ENCODE measurements around the gene PCCA.

PCCA gene

DNA sequence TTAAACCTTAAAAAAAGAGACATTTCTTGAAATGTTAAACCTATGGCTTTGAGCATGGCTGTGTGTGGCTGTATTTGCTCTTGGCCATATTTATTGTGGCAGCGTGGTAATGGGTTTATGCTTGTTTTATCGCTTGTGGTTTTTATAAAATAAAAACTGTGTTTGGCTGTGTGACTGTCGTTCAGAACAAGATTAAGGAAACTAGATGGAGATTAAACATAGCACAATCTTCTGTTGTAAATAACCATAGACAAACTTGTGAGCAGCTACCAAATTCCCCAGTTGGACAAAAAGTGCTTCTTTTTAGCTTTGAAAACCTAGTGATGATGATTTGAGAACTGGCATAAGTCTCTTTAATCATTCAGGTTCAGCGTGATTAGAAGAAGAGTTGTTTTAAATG, 308.7 kb downstream of the PCCA start:
- Histone ChIP-seq H3K4me2 (ENCODE audit: low read length) (no peak overlapping the region), H2BK120ac (ENCODE audit: insufficient read depth, low read length, poor library complexity) (no peak overlapping the region), H3K23ac (ENCODE audit: low read length) (no peak overlapping the region), H4K8ac (ENCODE audit: low read depth, low read length) (no peak overlapping the region), H3K9me3 (ENCODE audit: insufficient read depth, low read depth, low read length) (no peaks in the 10 kb centered on the region), H3K14ac (ENCODE audit: low read length) (no peak overlapping the region), H3K9ac (ENCODE audit: low read length) (no peak overlapping the region), H3K79me2 (ENCODE audit: control insufficient read depth, insufficient read depth, low read length, poor library complexity) (no peaks in the 10 kb centered on the region), H3K79me1 (ENCODE audit: low read length) (peaks cover 5% of the 10 kb centered on the region), H3K4ac (ENCODE audit: low read depth, low read length) (no peak overlapping the region), H3K27ac (ENCODE audit: low read depth, low read length) (no peak overlapping the region), H3K4me1 (ENCODE audit: control insufficient read depth in 1 of 2, insufficient read depth in 2 of 2, low read length in 2 of 2) (peaks cover 2 to 4% of the 10 kb centered on the region in 2 experiments), H3K18ac (ENCODE audit: low read length) (no peak overlapping the region), H2BK12ac (ENCODE audit: low read length) (no peak overlapping the region), H2BK5ac (ENCODE audit: low read depth, low read length, poor library complexity) (no peak overlapping the region), H3K27me3 (ENCODE audit: insufficient read depth, low read length) (no peaks in the 10 kb centered on the region), H3K4me3 (ENCODE audit: low read depth, low read length) (no peak overlapping the region), H2AFZ (ENCODE audit: insufficient read depth, low read length, poor library complexity) (no peak overlapping the region), H4K12ac (ENCODE audit: low read depth, low read length) (no peak overlapping the region), H4K91ac (ENCODE audit: low read depth, low read length) (no peak overlapping the region), H3K36me3 (ENCODE audit: control insufficient read depth in 1 of 2, insufficient read depth in 2 of 2, low read length in 2 of 2) (no peaks in the 10 kb centered on the region), H2AK5ac (ENCODE audit: low read length) (no peak overlapping the region)
- no peak for DNase-seq
- WGBS (ENCODE audit: extremely low coverage, insufficient coverage, insufficient read length) = 100% methylated on average over 1 of the region's 4 CpGs

DNA sequence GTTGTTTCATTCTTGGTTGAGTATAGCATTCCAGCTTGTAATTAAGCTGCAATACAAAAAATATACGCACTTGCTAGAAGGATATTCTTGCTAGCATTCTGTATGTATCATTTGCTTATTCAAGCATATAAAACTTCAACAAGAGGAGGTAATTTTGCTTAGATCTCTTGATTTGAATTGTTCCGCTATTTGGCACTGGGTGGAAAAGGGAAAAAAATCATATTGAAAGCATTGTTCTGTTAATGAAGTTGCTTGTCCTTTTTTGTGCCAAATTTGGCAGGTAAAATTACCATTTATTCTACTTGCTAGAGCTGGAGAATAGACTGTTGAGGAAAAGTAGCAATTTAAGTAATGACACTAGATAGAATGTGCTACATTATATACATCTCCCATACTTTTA, 309.5 kb downstream of the PCCA start:
- Histone ChIP-seq H3K27ac (ENCODE audit: low read depth, low read length) (no peak overlapping the region), H2BK120ac (ENCODE audit: insufficient read depth, low read length, poor library complexity) (no peak overlapping the region), H3K18ac (ENCODE audit: low read length) (no peak overlapping the region), H3K36me3 (ENCODE audit: control insufficient read depth in 1 of 2, insufficient read depth in 2 of 2, low read length in 2 of 2) (peaks cover 0 to 2% of the 10 kb centered on the region in 2 experiments), H2AFZ (ENCODE audit: insufficient read depth, low read length, poor library complexity) (no peak overlapping the region), H3K23ac (ENCODE audit: low read length) (no peak overlapping the region), H3K4me2 (ENCODE audit: low read length) (no peak overlapping the region), H4K91ac (ENCODE audit: low read depth, low read length) (no peak overlapping the region), H3K9ac (ENCODE audit: low read length) (no peak overlapping the region), H4K12ac (ENCODE audit: low read depth, low read length) (no peak overlapping the region), H3K79me2 (ENCODE audit: control insufficient read depth, insufficient read depth, low read length, poor library complexity) (no peaks in the 10 kb centered on the region), H3K9me3 (ENCODE audit: insufficient read depth, low read depth, low read length) (no peaks in the 10 kb centered on the region), H3K4me1 (ENCODE audit: control insufficient read depth in 1 of 2, insufficient read depth in 2 of 2, low read length in 2 of 2) (peaks cover 2% of the 10 kb centered on the region in 2 experiments), H2BK5ac (ENCODE audit: low read depth, low read length, poor library complexity) (no peak overlapping the region), H3K79me1 (ENCODE audit: low read length) (peaks cover 4% of the 10 kb centered on the region), H3K27me3 (ENCODE audit: insufficient read depth, low read length) (no peaks in the 10 kb centered on the region), H2AK5ac (ENCODE audit: low read length) (no peak overlapping the region), H4K8ac (ENCODE audit: low read depth, low read length) (no peak overlapping the region), H3K4me3 (ENCODE audit: low read depth, low read length) (no peak overlapping the region), H3K4ac (ENCODE audit: low read depth, low read length) (no peak overlapping the region), H2BK12ac (ENCODE audit: low read length) (no peak overlapping the region), H3K14ac (ENCODE audit: low read length) (no peak overlapping the region)
- no CpG with 5 or more reads among the region's 2 CpGs for WGBS (ENCODE audit: extremely low coverage, insufficient coverage, insufficient read length)
- no peak for DNase-seq

DNA sequence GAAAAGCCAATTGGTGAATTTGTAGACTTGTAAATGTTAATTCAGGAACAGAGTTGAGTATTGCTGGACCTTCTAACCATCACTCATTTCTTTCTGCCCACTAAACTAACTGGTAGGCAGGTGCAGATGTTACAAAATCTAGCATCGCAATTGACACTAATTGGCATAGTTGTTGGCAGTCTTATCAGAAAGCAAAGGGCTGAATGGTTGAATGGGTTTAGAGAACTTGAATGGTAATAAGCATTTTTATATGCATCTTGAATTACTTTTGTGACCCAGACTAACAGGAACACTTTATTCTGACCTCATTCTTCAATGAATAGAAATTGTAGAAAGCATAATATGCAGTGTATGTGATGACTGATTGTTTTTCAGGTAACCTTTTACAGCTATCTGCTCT, 310.6 kb downstream of the PCCA start:
- Histone ChIP-seq H2BK120ac (ENCODE audit: insufficient read depth, low read length, poor library complexity) (no peak overlapping the region), H3K27ac (ENCODE audit: low read depth, low read length) (no peak overlapping the region), H3K4me2 (ENCODE audit: low read length) (no peak overlapping the region), H3K4ac (ENCODE audit: low read depth, low read length) (no peak overlapping the region), H3K27me3 (ENCODE audit: insufficient read depth, low read length) (no peaks in the 10 kb centered on the region), H2AK5ac (ENCODE audit: low read length) (no peak overlapping the region), H3K9me3 (ENCODE audit: insufficient read depth, low read depth, low read length) (peaks cover 3% of the 10 kb centered on the region), H2AFZ (ENCODE audit: insufficient read depth, low read length, poor library complexity) (no peak overlapping the region), H3K79me1 (ENCODE audit: low read length) (no peaks in the 10 kb centered on the region), H3K23ac (ENCODE audit: low read length) (no peak overlapping the region), H3K79me2 (ENCODE audit: control insufficient read depth, insufficient read depth, low read length, poor library complexity) (no peaks in the 10 kb centered on the region), H4K12ac (ENCODE audit: low read depth, low read length) (no peak overlapping the region), H3K14ac (ENCODE audit: low read length) (no peak overlapping the region), H3K4me1 (ENCODE audit: control insufficient read depth in 1 of 2, insufficient read depth in 2 of 2, low read length in 2 of 2) (peaks cover 0 to 2% of the 10 kb centered on the region in 2 experiments), H3K4me3 (ENCODE audit: low read depth, low read length) (no peak overlapping the region), H3K36me3 (ENCODE audit: control insufficient read depth in 1 of 2, insufficient read depth in 2 of 2, low read length in 2 of 2) (peaks cover 0 to 2% of the 10 kb centered on the region in 2 experiments), H2BK5ac (ENCODE audit: low read depth, low read length, poor library complexity) (no peak overlapping the region), H3K18ac (ENCODE audit: low read length) (no peak overlapping the region), H4K91ac (ENCODE audit: low read depth, low read length) (no peak overlapping the region), H3K9ac (ENCODE audit: low read length) (no peak overlapping the region), H4K8ac (ENCODE audit: low read depth, low read length) (no peak overlapping the region), H2BK12ac (ENCODE audit: low read length) (no peak overlapping the region)
- WGBS (ENCODE audit: extremely low coverage, insufficient coverage, insufficient read length) = no CpG with 5 or more reads among the region's 1 CpG
- DNase-seq = no peak

DNA sequence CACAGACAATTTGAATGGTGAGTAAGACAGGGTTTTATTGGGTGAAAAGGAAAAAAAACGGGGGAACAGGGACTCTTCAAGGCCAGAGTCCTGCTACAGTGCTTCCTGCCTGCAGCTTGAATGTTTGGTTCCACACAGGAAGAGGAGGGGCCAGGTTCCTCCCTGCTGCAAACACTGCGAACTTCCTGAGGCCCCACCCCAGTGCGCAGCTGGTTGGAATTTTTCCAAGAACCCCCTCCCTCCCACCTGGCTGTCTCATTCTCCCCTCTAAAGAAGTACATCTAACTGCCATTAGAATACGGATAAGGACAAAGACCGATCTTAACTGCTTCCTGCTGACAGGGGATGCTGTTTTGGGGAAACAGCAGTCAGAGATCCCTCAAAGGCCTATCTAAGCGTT, 314.8 kb downstream of the PCCA start:
- Histone ChIP-seq H3K4me2 (ENCODE audit: low read length) (no peak overlapping the region), H4K91ac (ENCODE audit: low read depth, low read length) (no peak overlapping the region), H2BK12ac (ENCODE audit: low read length) (no peak overlapping the region), H3K9ac (ENCODE audit: low read length) (no peak overlapping the region), H3K79me1 (ENCODE audit: low read length) (no peaks in the 10 kb centered on the region), H3K23ac (ENCODE audit: low read length) (no peak overlapping the region), H3K14ac (ENCODE audit: low read length) (no peak overlapping the region), H3K36me3 (ENCODE audit: control insufficient read depth in 1 of 2, insufficient read depth in 2 of 2, low read length in 2 of 2) (peaks cover 2 to 5% of the 10 kb centered on the region in 2 experiments), H3K27me3 (ENCODE audit: insufficient read depth, low read length) (no peaks in the 10 kb centered on the region), H3K4ac (ENCODE audit: low read depth, low read length) (no peak overlapping the region), H4K12ac (ENCODE audit: low read depth, low read length) (no peak overlapping the region), H2BK5ac (ENCODE audit: low read depth, low read length, poor library complexity) (no peak overlapping the region), H3K27ac (ENCODE audit: low read depth, low read length) (no peak overlapping the region), H3K79me2 (ENCODE audit: control insufficient read depth, insufficient read depth, low read length, poor library complexity) (no peaks in the 10 kb centered on the region), H3K4me3 (ENCODE audit: low read depth, low read length) (no peak overlapping the region), H2BK120ac (ENCODE audit: insufficient read depth, low read length, poor library complexity) (no peak overlapping the region), H2AK5ac (ENCODE audit: low read length) (no peak overlapping the region), H2AFZ (ENCODE audit: insufficient read depth, low read length, poor library complexity) (no peak overlapping the region), H3K4me1 (ENCODE audit: control insufficient read depth in 1 of 2, insufficient read depth in 2 of 2, low read length in 2 of 2) (no peaks in the 10 kb centered on the region), H3K9me3 (ENCODE audit: insufficient read depth, low read depth, low read length) (peaks cover 6% of the 10 kb centered on the region), H4K8ac (ENCODE audit: low read depth, low read length) (no peak overlapping the region), H3K18ac (ENCODE audit: low read length) (no peak overlapping the region)
- no CpG with 5 or more reads among the region's 6 CpGs for WGBS (ENCODE audit: extremely low coverage, insufficient coverage, insufficient read length)
- no peak for DNase-seq
